HG02884 (cell line): ENCODE measurements around the gene FOXD4L5.
"Not testable (repeated sequence)": the region's sequence is repeated elsewhere in the genome, so short reads cannot be mapped to it uniquely, and the experiment has no call there.

Experiments used
- ATAC-seq: cut with Tn5 transposase; IDR thresholded peaks from one replicate; pipeline ENCODE4 v1.9.1; 2021; ENCODE audit warnings: mild to moderate bottlenecking, moderate library complexity; ENCODE audit not compliant: unreplicated experiment

The FOXD4L5 gene

DNA sequence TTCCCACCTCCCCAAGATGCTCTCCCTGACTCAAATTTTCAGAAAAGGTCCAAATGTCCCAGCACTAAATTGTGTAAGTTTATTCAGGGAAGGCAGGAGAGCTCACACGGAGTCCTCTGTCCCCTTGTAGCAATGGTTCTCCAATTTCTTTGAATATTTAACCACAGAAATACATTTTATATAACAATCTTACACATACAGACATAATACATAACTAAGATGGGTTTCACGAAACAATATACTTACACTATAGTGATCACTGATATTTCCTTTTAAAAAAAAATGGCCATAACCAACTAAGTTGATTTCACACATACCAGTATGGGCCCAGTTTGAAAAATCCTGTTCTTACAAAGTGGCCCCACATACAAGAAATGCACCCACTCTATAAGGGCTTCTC is at the start of gene FOXD4L5:
Gene FOXD4L5, minus strand, starts transcription at position 101 of the 400 bp plus-strand sequence. CDS start 832 bp downstream, outside the sequence.
- not testable (repeated sequence) for ATAC-seq

DNA sequence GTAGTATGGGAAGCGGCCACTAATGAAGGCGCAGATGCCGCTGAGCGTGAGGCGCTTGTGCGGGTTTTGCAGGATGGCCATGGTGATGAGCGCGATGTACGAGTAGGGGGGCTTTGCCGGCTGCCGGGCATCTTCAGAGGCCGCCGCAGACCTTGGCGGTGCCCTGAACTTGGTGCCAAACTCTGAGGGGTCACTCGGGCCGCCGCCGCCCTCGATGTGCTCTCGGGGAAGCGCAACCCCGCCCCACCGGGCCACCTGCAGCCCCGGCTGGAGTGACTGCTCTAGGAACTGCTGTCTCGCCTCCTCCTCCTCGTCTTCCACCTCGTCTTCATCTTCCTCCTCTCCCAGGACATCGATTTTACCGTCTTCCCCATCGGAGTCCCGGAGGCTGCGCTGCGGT is 1.1 kb downstream of the FOXD4L5 start:
- not testable (repeated sequence) for ATAC-seq

DNA sequence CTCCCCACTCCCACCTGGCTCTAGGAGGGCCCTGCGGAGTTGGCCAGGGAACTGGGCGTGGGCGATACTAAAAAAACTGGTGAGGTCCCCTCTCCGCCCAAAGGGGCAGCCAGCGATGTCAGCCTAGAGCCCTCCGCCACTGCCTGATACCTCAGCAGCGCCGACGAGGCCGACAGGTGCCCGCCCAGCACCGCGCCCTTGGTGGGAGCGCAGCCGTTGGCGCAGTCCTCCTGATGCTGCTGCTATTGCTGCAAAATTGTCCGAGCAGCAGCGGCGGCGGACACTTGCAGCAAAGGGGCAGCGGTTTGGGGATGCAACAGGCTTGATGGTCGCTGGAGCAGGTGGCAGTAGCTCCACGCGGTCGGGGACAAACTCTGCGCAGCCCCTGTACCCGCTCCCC is 2.0 kb downstream of the FOXD4L5 start:
- ATAC-seq = not testable (repeated sequence)
